ENCODE results near the gene ADAM8.
"Not testable (repeated sequence)": the region's sequence is repeated elsewhere in the genome, so short reads cannot be mapped to it uniquely, and the experiment has no call there.

The ADAM8 gene

DNA sequence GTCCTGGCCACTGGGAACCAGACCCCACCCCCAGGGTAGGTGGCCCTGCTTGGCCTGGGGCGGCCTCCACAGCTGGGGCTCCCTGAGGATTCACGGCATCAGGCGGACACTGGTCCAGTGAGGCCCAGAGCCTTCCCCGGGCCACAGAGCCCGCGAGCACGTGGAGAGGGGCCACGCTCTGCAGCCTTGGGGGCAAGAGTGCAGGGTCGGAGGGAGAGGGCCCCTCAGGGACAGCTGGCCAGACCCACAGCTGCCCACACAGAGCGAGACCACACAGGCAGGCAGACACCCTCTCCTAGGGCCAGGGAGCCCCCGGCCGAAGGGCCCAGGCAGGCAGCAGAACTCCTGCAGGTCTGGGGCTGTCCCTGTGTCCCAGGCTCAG, 28.3 kb downstream of the ADAM8 start:
- DNase-seq, result no peak

- no peak for DNase-seq
Observed at GRCh38 chr10:133247681-133248333, 28.9 kb downstream of the ADAM8 start.

DNA sequence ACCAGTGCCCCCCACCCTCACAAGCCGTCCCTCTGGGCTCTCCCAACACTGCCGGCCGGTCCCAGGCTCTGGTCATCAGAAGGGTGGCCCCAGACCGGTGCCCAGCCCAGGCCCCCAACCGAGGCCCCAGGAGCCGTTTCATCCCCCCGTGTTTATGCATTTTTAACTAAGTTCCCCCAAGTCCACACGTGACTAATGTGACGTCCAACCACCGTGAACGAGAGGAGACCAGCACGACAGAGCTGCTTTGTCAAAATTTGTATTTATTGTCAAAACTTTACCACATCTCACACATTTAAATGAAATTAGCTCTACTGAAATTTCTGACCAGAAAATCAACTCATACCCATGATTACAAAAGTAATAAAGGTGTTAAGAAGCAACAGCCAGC, 30.4 kb downstream of the ADAM8 start:
- no peak for DNase-seq

DNA sequence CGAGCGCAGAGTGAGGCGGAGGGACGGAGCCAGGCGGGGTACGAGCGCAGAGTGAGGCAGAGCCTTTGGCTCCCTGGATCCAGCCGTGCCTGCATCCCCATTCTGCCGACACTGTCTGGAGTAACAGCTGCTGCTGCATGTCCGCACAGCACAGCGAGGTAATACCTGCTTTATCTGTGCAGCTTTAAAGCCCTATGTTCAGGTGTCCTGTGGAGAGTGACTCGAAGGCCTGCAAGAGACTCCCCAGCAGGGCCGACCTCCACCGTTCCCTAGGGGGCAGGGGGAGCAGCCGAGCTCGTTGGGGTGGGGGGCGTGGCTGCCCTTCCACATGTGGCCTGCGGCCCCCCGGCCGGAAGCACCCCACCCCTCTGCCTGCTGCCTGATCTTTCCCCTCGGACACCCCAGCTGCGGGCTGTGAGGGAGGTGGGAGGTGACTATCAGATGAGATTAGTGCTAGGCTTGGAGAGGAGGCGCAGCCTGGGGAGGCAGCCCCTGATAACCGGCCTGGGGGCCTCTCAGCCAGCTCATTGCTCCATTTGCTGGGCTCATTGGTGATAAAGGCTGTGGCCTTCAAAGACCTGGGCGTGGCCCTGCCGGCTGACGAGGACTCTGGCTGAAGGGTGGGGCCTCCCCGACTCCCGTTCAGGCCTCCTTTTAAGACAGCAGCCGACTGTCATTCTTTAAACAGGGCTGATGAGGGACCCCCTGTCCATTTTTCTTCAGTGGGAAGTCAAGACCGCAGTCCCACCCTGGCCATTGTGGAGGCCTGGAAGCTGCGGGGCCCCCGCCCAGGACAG, 31.0 kb downstream of the ADAM8 start:
- DNase-seq, result no peak

- no peak for DNase-seq
Observed at GRCh38 chr10:133243593-133243992, 33.1 kb downstream of the ADAM8 start.

DNA sequence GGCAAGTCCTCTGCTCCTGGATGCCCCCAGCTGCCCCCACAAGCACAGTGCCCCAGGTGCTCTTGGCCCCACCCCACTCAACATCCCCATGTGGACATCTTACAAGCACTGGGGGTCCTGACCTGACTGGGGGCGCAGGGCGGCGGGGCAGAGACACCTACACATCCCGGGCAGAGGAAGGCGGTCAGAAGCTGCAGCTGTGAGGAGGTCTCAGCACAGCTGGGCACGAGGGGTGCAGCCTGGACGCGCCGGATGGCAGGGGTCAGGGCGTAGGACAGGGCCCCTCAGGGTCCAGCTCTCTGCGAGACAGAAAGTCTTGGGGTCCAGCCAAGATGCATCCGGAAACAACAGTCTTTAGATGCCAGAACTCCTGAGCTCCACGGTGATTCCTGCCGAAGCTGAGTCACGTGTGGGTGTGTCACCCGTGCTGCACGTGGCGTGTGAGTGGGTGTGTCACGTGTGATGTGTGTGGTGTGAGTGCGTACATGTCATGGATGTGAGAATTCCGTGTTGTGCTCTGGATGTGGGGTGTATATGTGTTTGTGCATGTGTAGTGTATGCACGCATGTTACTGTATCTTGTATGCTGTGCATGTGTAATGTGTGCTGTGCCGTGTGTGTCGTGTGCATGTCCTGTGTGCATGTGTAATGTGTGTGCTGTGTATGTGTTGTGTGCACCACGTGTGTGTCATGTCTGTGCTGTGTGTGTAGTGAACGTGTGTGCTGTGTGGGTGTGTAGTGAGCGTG, 33.9 kb downstream of the ADAM8 start:
- DNase-seq, result no peak

- no peak for DNase-seq
Observed at GRCh38 chr10:133241501-133242205, 35.0 kb downstream of the ADAM8 start.

DNA sequence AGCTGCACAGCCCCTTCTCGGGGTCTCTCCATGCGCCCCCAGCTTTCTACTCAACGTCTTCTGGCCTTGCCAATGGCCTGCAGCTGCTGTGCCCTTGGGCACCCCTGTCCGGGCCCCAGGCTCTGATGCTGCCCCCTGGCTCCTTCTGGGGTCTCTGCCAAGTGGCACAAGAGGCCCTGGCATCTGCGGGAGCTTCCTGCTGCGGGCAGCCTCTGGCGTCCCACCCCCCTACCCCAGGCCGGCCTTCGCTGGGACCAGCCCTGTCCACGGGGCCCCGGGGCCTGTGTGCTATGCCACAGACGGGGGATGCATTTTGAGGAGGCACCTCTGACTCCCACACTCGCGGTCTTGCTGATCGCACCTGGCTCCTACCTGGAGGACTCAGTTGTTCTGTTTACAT, 36.7 kb downstream of the ADAM8 start:
- DNase-seq, result no peak

- DNase-seq, result no peak
Observed at GRCh38 chr10:133238466-133238804, 38.2 kb downstream of the ADAM8 start.

GRCh38 chr10:133237588-133238465, 38.8 kb downstream of the ADAM8 start, which contains the start of gene VENTX:
Gene VENTX (plus strand): TSS chr10:133237855. CDS start chr10:133237915, 60 bp downstream.
- DNase-seq, result no peak

GRCh38 chr10:133237241-133237587, 39.5 kb downstream of the ADAM8 start:
- no peak for DNase-seq

DNA sequence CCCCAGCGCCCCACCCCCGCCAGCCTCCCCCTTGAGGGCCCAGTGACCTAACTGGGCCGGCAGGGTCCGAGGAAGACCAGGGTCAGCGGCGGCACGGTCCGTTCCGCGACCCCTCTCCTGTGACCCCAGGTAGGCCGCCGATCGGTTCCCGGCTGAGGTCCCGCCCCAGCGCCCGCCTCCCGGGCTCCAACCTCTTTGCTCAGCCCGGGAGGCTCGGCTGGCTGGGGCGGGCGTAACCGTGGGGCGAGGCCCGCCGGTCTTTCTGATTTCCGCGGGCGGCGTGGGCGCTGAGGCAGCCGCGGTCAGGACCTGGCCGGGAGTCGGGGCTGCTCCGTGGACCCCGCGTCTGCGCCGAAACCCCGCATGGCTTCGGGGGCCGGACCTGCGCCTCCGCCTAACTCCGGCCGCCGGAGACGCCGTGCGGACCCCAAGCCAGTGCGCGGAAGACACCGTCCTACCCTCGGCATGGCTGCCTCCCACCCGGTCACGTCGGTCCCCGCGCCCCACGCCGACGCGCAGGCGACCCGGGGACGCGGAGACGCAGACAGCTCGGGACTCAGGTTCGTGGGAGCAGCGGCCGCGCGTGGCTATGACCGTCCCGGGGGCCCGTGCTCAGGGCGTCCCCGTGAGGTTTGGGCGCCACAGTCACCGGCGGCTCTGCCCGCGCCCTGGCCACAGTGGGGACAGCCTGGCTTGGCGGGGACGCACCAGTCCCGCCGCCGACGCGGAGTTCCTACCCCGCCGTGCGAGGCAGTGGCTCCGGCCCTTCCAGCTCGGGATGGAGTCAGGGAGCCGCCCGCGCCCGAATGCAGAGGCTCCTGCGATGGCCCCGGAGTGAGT, 40.0 kb downstream of the ADAM8 start:
- DNase-seq, result no peak

DNA sequence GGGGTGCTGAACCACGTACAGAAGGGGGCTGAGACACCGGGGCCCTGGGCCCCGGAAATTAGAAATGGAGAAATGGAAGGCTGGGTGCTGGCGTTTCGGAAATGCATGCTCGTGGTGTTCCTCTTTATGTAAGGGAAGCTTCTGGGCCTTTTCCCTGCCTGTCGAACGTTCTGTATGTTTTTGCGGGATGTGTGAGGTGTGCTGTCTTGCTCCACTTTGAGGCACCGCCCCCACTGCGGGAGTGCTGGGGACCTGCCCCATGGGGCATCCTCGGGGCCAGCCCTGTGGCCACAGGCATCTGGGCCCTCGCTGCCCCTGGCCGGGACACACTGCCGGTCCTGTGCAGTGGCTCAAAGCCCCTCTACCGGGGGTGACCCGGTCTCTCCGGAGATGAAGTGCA, 40.7 kb downstream of the ADAM8 start:
- no peak for DNase-seq

- no peak for DNase-seq
Observed at GRCh38 chr10:133235265-133235855, 41.3 kb downstream of the ADAM8 start.

- not testable (repeated sequence) for DNase-seq
Observed at GRCh38 chr10:133234796-133235195, 41.9 kb downstream of the ADAM8 start.

DNA sequence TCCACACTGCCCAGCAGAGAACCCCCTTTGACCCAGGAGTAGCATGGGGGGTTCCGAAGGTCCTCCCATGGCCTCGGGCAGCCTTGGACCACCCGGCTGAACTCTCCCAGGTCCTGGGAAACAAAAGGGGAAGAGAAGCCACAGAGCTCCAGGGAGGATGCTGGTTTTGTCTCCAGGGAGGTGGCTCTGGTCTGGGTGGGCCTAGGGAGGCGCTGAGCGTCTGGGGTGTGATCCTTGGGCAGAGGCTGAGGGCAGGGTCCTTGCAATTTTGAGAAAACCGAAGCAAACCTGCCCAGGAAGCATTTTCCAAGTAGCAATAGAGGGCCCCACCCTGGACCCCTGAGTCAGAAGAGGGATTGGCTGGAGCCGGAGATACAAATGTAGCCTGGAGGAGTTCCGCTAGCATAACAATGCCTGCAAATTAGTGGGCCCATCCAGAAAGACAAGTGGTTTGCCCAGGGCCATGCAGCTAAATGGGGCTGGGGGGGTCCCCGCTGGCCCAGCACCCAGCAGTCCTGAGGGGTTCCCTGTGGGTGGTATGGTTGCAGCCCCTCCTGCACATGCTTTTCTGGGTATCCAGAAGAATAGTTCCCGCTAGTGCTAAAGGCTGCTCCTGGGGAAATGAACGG, 44.6 kb downstream of the ADAM8 start:
- DNase-seq, result no peak

- no peak for DNase-seq
Observed at GRCh38 chr10:133231244-133231945, 45.3 kb downstream of the ADAM8 start.

GRCh38 chr10:133230387-133231195, 46.1 kb downstream of the ADAM8 start:
- no peak for DNase-seq

DNA sequence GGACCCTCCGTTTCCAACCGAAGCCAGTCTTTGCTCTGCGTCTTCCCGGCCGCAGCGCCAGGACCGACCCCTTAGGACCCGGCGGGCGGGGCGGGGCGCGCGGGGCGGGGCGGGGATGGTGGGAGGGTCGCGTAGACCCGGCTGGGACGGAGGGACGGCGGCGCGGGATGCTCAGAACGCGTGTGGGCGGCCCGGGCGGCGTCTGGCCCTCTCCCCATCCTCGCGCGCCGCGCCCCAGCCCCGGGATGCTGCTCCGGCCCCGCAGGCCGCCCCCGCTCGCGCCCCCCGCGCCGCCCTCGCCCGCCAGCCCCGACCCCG, 46.7 kb downstream of the ADAM8 start, which contains the start of gene UTF1:
Gene UTF1, plus strand, starts transcription at position 174 of the 318 bp plus-strand sequence. Its CDS starts 72 bp downstream, at position 246.
- DNase-seq, result no peak

All from activated CD4-positive, alpha-beta T cell treated with anti-CD3 and anti-CD28 coated beads for 1 hour (primary cell).